ENCODE measurements around the gene CKAP4. TPM values are rescaled to one million over a fixed set of nuclear protein-coding genes. Genes with fewer than 3 reads are reported as not detected.

Gene CKAP4
- total RNA-seq, 1 donor from 2014 or later = 40.2 TPM

DNA sequence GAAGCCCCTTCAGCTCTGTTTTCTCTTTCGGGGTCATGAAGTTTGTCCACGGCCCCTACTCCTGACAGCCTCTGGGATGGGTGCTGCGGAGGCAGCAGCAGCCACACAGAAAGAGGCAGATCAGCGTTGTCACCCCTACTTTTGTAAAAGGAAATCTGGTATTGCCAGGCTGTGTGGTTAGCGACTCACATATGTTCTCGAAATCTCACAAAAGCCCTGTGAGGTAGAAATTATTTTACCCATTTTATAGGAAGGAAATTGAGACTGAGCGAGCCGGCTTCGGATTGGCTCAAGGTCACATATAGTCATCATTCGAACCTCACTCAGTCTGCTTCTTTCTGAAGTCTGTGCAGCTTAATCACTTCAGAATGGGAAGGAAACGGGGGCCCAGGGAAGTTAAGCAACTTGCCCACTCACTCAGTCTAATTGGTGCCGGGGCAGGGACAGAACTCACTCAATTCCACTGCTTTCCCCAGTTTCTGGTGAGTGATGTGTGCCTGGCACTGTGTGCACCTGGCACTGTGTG lies 1.1 kb upstream of the CKAP4 start:
- DNase-seq (ENCODE audit: missing footprints) = peak; percentile 78
- ATAC-seq = no peak
- intact Hi-C loops (cut with DNase I) = loop anchor here (2.0 to 5.0 kb wide), 4 partner anchors 24 to 108 kb away; partner anchors contain the start of genes POLR3B and TCP11L2

DNA sequence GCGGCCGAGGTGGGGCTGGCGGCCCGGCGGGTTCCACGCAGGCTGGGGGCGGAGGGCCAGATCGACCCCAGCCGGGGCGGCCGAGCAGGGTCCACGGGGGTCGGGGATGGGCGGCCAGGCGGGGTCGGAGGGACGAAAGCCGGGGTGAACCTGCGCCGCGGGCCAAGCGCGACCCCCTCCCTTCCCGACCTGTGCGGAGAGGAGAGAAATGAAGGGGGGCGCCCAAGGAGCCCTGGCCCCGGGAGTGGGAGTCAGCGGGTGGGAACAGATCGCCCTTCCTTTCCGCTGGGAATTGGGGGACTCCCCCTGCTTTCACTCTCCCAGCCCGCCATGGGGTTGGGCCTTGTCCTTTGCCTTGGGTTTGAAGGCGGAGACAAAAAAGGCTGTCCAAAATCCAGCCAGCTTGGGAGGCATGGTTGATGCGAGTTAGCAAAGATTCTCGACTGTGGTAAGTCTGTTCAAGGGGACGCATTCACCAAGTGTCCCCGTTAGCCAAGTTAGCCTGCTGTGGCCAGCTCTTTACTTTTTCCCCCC lies 559 bp upstream of the CKAP4 start:
- DNase-seq (ENCODE audit: missing footprints) = peak; percentile 81
- intact Hi-C loops (cut with DNase I) = loop anchor here (2.0 to 5.0 kb wide), 4 partner anchors 24 to 109 kb away; partner anchors contain the start of genes POLR3B and TCP11L2
- ATAC-seq = peak; percentile 68

DNA sequence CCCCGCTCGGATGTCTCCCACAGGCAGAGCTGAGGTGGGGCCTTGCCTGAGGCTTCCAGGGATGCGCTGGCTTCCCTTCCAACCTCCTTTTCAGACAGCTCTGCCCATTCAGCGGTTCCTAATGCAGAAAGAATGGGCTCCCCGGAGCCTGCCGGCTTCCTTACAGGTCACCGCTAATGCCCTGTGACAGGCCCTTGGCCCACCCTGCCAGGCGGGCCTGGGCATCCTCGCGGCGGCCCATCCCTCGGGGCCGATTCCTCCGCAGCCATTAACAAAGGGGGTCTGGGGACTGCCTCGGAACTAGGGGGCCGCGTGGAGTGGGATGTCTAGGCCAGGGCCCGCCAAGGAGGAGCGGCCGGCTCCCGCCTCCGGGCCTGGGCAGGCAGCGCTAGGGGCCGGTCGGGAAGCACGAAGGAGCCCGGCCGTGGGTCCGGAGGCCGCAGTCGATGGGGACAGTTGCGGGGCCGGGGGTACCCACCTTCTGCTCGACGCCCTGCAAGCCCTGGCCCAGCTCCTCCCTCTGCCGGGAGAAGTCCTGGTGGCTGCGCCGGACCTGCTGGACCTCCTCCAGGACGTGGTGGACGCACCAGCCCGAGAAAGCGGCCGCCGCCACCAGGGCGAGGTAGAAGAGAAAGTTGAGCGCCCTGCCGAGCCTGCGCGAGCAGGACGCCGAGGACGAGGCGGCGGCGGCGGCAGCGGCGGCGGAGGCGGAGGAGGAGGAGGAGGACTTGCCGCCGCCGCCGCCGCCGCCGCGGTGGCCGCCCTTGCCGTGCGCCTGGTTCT lies 738 bp downstream of the CKAP4 start:
- ATAC-seq (peak; percentile 28), DNase-seq (ENCODE audit: missing footprints) (peak; percentile 92)
- intact Hi-C loops (cut with DNase I) = loop anchor here (5.0 kb wide), 2 partner anchors 95 to 110 kb away; partner anchors contain the start of gene POLR3B

DNA sequence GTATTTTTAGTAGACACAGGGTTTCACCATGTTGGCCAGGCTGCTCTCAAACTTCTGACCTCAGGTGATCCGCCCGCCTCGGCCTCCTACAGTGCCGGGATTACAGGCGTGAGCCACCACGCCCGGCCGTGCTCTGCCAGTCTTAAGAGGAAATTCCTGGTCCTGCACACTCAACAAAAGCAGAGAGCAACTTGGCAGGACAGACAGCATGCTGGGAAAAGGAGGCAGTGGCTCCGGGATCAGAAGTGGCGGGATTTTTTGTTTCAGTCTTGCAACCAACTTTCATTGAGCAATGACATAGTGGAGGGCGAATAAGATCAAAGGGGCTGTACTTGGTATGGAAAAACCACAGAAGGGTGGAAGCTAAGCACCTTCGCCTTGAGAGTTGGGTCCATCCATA lies 2.1 kb downstream of the CKAP4 start:
- no peak for ATAC-seq
- no peak for DNase-seq (ENCODE audit: missing footprints)
- intact Hi-C loops (cut with DNase I) = loop anchor here (5.0 kb wide), 2 partner anchors 97 to 112 kb away; partner anchors contain the start of gene POLR3B

DNA sequence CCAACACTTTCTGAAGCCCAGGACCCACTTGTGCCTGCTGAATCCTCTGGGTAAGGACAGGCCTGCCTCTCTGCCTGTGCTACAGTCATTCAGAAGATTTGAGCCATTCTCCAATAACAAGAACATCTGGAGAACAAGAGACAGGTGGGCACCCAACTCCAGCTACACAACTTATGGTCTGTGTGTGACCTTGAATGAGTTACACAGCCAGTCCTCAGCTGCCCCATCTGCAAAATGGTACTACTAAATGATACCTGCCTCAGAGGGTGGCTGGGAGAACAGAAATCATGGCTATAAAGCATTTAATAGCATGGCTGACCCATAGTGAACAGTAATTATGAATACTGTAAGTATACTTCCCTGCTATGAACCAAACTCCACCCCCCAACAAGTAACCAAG lies 4.2 kb downstream of the CKAP4 start:
- DNase-seq (ENCODE audit: missing footprints) (no peak), ATAC-seq (no peak)
- intact Hi-C loops (cut with DNase I) = no loop called here

DNA sequence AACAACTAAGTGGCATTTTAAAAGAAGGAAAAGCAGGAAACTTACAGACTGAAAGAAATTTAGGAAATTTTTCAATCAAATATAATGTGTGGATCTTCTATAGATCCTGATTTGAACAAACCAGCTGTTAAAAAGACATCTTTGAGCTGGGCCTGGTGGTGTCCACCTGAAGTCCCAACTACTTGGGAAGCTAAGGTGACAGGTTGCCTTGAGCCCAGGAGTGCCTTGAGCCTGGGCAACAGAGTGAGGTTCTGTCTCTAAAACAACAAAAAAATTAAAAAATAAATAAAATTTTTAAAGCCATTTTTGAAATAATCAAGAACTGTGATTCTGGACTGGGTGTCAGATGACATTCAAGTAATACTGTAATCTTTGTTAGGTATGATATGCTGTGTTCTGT lies 7.0 kb downstream of the CKAP4 start:
- DNase-seq (ENCODE audit: missing footprints) = no peak
- intact Hi-C loops (cut with DNase I) = no loop called here

DNA sequence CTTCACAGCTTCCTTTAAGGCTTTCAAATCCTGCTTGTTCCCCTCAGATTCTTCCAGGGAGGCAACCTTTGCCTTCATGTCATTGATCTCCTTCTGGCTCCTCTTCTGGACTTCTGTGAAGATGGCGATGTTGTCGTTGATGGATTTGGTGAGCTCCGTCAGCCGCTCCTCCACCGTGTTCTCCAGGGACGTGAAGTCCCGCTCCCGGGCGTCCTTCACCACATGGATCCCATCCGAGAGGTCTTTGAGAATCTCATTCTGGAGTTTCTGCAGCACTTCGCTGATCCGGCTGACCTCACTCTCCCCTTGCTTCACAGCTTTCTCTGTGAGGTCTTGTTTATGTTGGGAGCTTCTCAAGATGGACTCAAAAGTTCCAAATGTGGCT lies 7.9 kb downstream of the CKAP4 start:
- no peak for DNase-seq (ENCODE audit: missing footprints)
- ATAC-seq = no peak
- intact Hi-C loops (cut with DNase I) = no loop called here

More for the DNA sequence above, 7.0 kb downstream of the CKAP4 start:
- ATAC-seq = no peak

DNA sequence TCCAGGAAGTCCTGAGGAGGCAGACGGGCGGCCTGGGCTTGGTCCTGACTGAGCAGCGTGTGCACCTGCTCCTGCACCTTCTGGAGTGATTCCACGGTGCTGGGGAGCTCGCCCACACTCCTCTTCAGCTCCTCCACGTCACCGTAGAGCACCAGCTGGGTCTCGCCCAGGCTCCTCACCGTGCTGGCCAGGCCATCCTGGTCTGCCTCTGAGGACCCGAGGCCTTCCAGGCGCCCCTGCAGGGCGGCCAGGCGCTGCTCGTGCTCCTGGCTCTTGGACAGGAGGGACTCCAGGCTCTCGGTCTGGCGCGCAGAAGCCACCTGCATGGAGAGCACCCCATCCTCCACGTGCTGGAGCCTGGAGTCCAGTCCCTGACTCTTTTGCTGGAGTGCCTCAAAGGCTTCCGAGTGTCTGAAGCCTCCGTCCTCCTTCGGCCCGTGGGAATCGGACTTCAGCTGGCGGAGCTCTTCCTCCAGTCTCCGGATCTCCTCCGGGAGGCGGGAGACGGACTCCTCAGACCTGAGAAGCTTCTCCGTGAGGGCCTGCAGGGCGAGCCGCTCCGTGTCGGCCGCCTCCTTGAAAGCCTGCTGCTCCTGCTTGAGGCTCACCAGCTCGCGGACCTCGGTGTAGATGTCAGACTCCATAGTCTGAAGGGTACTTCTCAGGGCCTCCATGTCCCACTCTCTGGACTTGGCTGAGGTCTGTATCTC lies 8.4 kb downstream of the CKAP4 start:
- no peak for DNase-seq (ENCODE audit: missing footprints)
- peak; percentile 29 for ATAC-seq
- intact Hi-C loops (cut with DNase I) = no loop called here

DNA sequence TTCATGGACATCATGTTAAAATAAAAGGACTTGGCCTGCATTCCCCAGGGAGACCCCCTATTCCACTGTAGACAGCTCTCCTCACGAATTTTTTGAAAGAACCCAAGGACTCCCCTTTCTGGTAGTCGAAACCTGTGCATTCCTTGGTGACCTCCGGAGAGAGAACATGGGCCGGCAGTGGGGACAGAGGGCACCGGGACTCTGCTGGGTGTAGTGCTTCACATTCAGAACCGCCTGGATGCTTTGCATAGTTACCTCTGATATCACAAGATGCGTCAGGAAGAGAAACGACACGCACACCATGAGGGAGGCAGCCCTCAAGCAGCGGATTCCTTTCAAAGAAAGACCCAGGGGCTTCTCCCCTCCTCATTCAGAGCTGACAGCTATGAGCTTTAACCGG lies 9.7 kb downstream of the CKAP4 start:
- intact Hi-C loops (cut with DNase I) = no loop called here
- peak; percentile 85 for ATAC-seq
- DNase-seq (ENCODE audit: missing footprints) = no peak

DNA sequence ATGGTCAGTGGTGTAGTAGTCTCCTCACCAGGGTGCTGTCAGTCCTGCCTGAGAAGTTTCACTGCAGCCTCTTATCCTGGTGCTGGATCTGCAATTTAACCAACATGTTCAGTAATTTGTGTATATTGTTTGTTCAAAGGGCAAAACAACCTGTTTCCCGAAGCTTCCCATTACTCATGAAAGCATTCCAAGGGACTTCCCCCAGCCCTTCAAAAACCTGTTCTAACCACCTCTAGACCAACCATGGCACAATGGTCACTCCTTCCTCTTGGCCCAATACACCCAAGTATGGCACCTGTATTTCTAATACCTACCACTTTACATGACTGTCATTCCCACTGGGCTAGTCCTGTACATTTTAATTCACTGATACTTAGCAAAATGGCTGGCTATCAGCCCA lies 12.1 kb downstream of the CKAP4 start:
- ATAC-seq = no peak
- intact Hi-C loops (cut with DNase I) = no loop called here
- DNase-seq (ENCODE audit: missing footprints) = no peak

DNA sequence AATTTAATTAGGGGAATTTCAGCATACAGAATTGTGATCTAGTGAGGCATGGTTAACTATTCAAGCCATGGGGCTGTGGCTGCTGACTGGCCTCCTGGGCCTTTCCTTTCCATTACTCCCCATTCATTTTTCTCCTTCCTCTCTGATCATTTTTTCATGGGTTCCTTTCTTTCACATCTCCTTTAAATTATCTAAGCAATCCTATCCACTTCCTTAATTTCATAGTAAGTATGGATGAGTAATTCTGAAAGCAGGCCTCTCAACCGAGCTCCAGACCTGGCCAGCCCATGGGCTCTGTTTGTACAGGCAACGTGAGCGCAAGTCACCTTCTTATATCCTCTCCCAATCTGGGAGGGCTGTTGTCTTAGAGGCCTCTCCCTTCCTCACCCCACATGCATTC lies 13.4 kb downstream of the CKAP4 start:
- DNase-seq (ENCODE audit: missing footprints) = no peak
- ATAC-seq = no peak
- intact Hi-C loops (cut with DNase I) = no loop called here

DNA sequence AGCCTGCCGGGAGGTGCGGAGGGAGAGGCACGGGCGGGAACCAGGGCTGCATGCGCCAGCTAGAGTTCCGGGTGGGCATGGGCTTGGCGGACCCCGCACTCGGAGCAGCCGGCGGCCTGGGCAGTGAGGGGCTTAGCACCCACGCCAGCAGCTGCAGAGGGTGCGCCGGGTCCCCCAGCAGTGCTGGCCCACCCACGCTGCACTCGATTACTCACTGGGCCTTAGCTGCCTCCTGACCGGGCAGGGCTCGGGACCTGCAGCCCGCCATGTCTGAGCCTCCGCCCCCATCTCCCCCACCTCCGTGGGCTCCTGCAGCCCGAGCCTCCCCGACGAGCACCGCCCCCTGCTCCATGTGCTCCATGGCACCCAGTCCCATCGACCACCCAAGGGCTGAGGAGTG lies 14.8 kb downstream of the CKAP4 start:
- no peak for ATAC-seq
- no peak for DNase-seq (ENCODE audit: missing footprints)
- intact Hi-C loops (cut with DNase I) = no loop called here

DNA sequence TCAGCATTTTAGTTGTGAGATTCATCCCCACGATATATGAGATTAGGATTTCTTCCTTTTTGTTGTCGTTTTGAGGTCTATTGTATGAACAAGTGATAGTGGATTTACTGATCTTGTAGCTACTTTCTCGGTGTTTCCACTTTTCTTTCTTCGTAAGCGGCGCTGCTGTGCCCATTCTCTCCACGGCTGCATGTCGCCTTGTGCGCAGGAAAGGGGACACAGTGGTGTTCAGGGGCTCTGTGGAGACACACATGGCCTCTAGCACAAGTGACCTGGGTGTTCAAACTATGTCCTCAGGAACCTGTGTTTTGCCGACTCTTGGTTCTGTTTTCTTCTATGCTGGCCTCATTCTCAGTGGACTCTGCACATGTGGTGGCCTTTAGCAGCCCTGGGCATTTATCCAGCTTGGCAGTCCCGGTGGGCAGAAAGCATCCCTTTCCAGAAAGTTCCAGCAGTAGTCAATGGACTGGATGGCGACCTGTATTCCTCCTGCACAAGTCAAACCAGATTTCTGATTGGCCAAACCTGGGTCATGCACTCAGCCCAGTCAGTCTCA lies 18.7 kb downstream of the CKAP4 start:
- intact Hi-C loops (cut with DNase I) = no loop called here
- ATAC-seq = no peak
- no peak for DNase-seq (ENCODE audit: missing footprints)

DNA sequence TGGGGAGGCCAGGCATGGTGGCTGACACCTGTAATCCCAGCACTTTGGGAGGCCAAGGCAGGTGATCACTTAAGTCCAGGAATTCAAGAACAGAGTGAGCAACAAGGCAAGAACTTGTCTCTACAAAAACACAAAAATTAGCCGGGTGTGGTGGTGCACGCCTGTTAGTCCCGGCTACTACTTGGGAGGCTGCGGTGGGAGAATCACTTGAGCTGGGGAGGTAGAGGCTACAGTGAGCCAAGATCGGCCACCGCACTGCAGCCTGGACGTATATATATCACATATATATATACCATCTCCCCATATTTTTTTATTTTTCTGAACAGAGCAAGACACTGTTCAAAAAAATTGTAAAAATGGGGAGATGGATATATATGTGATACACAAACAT lies 19.5 kb downstream of the CKAP4 start:
- DNase-seq (ENCODE audit: missing footprints) (no peak), ATAC-seq (no peak)
- intact Hi-C loops (cut with DNase I) = no loop called here

DNA sequence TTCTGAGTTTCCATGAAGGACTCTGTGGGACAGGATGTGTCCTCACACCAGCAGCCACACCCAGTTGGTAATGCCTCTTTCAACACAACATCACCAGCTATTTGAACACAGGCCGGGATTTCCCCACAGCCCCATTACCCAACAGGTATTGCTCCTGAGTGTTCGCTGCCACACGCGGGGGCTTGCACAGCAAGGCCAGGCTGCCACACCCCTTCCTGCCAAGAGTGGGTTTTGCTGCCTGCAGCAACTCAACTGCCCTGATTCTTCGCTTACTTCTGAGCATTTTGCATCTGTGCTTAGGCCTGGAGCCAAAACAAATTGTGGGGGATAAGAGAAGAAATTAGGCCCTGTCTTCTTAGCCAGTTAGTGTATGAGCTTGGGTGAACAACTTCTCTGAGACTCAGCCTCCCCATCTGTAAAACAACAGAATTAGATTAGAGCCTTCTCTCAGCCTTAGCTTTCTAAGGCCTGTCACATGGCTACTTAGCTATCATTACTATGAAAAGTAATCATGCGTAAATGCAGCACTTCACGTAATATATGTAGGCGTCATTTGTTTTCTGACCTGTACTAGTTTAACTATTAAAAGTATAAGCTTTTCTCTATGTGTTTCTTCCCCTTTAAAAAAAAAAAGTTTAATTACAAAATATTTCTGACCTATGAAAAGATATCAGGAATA lies 20.0 kb downstream of the CKAP4 start:
- no peak for DNase-seq (ENCODE audit: missing footprints)
- intact Hi-C loops (cut with DNase I) = loop anchor here (1.0 to 2.0 kb wide), 2 partner anchors 55 to 117 kb away; no protein-coding TSS in a partner anchor

DNA sequence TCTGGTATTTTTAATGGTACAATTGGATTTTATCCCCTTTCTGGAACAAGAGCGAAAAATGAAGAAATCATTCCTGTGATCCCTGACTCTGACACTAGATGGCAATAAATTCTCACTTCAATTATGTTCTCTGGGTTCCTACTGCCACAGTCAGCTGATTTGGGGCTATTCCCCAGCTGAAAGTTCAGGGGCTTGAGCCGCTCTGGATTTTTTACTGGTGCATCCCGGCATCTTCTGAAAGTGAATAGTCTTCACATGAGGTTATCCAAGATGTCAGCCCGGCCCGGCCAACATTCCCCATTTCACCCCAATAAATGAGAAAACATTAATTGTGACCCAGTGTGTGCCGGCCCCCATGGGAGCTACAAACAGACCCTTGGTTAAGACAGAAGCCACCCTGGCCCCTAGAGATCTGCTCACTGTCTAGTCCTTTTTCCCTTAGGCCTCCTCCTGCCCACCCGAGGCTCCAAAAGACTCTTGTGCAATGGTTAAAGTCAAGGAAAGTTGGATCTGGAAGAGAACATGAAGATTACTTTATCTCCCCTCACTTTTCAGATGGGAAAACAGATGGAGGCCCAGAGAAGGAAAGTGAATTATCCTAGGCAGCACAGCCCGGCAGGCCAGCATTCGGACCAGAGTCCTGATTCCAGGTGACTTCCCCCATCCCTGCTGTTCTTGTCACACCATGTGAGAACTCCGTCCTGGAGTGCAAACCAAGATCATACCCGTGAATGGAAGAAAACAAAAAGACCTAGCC lies 20.8 kb downstream of the CKAP4 start:
- no peak for DNase-seq (ENCODE audit: missing footprints)
- peak; percentile 53 for ATAC-seq
- intact Hi-C loops (cut with DNase I) = loop anchor here (1.0 to 2.0 kb wide), 2 partner anchors 55 to 118 kb away; no protein-coding TSS in a partner anchor

More for the DNA sequence above, 20.0 kb downstream of the CKAP4 start:
- no peak for ATAC-seq

DNA sequence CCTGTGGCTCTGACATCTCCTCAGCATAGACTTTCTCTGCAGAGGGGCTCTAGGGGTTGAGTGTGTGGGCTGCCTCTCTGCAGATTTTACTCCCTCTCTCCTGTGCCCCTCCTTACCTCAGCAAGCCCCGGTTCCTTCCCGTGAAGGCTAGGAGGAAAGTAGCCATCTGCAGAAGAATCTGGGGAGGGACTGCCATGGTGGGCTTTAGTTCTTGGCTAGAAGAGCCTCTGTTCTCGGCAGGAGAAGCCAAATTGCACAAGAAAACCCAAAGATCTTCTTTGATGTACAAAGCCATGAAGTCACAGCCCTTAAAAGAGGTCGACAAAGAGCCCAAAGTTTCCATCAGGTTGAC lies 23.5 kb downstream of the CKAP4 start:
- DNase-seq (ENCODE audit: missing footprints) = no peak
- no peak for ATAC-seq
- intact Hi-C loops (cut with DNase I) = loop anchor here (2.0 to 5.0 kb wide), 2 partner anchors 87 to 804 kb away; partner anchors contain the start of gene NUAK1
